ENCODE measurements around the gene ADAMTS7.
"Not testable (repeated sequence)": the region's sequence is repeated elsewhere in the genome, so short reads cannot be mapped to it uniquely, and the experiment has no call there.

The ADAMTS7 gene

DNA sequence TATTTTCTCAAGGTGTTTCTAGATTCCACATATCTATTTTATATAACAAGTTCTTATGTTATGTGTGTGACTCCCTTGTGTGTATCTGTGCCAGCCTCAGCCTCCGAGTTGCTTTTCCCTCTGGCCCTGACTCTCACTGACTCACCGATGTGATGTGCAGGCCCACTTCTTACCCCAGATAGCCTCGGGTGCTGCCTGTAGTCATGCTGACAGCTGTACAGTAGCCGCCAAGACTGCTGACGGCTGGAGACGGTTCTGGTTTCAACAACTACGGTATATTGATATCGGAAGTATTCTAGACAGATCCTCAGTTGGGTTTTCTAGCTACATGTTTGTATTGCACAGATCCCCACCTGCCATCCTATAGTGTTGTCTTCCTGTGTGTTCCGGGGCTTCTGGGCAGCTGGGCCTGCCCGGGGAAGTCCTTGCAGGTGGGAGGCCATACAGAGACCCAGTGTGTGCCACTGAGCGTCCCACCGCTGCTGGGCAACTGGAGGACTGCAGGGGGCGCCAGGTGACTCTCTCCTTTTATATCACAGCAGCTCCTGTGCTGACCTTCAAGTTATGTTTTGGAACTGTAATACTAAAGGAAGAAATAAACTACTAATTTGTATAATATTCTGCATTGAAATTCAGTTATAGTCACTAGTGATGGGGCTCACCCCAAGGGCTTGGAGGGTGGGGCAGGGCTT lies 55.2 kb downstream of the ADAMTS7 start:
- H3K4me3 ChIP-seq (ENCODE audit: low read depth, low read length) = not testable (repeated sequence)
- peak; percentile 55 for DNase-seq (ENCODE audit: low read depth)
- TF ChIP-seq, protein P1, sequence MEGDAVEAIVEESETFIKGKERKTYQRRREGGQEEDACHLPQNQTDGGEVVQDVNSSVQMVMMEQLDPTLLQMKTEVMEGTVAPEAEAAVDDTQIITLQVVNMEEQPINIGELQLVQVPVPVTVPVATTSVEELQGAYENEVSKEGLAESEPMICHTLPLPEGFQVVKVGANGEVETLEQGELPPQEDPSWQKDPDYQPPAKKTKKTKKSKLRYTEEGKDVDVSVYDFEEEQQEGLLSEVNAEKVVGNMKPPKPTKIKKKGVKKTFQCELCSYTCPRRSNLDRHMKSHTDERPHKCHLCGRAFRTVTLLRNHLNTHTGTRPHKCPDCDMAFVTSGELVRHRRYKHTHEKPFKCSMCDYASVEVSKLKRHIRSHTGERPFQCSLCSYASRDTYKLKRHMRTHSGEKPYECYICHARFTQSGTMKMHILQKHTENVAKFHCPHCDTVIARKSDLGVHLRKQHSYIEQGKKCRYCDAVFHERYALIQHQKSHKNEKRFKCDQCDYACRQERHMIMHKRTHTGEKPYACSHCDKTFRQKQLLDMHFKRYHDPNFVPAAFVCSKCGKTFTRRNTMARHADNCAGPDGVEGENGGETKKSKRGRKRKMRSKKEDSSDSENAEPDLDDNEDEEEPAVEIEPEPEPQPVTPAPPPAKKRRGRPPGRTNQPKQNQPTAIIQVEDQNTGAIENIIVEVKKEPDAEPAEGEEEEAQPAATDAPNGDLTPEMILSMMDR (conservative IDR thresholded peaks at IDR 0.05; ENCODE audit: low read depth, low read length) = peak; percentile 56

DNA sequence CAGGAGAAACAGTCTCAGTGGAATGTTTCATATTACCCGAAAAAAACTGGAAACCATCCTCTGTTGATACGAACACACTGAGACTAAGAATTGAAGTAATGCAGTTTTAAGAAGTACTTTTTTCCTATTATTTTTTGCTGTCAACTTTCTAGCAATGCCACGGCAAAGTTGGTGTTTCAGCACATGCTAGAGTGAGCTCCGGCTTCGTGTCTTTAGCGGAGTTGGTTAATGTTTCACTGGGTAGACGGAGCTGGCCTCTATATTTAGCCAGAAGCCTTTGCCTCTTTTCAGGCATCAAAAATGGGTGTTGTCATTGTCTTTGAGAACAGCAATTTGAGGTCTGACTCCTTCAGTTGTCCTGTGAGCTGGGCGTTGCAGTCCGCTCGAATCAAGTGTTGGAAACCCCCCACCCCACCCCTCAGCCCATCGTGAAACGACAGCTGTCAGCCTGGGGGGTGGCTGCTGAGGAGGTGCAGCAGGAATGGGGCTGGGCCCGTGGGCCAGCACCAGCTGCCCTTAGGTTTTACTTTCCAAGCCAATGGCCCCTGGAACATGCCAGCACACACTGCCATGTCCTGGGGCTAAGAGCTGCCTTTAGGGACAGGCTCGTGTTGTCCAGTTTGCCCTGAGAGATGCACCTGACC lies 56.5 kb downstream of the ADAMTS7 start:
- H3K4me3 ChIP-seq (ENCODE audit: low read depth, low read length); DNase-seq (ENCODE audit: low read depth): not testable (repeated sequence)

DNA sequence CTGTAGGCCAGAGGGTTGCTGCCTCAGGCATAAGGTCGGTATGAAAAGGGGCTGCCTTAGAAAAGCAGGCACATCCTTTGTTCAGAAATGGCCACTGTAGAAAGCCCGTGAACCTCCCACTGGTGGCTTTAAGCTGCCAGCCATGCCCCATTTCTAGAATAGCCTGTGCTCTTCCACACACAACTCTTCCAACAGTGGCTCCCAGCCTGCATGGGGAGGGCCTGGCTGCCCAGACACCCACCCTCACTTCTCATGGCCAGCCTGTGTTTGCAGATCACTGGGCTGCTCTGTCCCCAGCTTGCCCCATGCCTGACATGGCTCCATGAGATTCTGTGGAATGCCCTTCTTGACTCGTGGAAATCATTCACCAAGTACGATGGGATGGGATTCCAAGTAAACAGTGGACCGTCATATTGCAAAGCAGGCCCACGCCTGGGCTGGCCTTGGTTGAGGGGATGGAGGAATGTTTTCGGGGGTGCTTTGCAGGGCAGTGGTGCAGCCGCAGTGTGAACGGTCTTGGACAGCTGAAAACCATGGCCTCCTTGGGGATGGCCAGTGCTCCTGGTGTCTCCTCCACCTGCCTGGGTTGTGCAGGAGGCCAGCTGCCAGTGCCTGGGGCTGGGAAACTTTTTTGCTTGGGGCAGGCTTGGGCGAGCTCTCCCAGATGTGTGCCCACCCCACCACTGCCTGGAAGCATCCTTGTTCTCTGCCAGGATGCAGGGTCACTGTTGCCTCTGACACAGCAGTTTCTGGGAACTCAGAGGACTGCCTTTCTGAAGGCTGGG lies 57.3 kb downstream of the ADAMTS7 start:
- DNase-seq (ENCODE audit: low read depth); H3K4me3 ChIP-seq (ENCODE audit: low read depth, low read length): not testable (repeated sequence)

DNA sequence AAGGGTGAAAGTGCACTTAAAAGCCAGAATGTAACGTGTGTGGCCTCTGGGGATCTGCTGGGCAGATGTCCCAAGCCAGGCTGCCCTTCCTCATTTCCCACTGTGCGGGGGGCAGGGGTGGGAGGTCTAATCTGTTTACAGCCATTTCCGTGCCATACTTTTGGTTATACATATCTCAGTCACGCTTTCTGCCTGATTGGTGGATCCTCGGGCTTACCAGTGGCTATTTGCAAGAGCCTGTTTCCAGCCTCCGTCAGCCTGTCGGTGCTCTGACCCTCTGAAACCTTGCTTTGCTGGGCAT lies 58.0 kb downstream of the ADAMTS7 start:
- DNase-seq (ENCODE audit: low read depth); H3K4me3 ChIP-seq (ENCODE audit: low read depth, low read length): not testable (repeated sequence)

DNA sequence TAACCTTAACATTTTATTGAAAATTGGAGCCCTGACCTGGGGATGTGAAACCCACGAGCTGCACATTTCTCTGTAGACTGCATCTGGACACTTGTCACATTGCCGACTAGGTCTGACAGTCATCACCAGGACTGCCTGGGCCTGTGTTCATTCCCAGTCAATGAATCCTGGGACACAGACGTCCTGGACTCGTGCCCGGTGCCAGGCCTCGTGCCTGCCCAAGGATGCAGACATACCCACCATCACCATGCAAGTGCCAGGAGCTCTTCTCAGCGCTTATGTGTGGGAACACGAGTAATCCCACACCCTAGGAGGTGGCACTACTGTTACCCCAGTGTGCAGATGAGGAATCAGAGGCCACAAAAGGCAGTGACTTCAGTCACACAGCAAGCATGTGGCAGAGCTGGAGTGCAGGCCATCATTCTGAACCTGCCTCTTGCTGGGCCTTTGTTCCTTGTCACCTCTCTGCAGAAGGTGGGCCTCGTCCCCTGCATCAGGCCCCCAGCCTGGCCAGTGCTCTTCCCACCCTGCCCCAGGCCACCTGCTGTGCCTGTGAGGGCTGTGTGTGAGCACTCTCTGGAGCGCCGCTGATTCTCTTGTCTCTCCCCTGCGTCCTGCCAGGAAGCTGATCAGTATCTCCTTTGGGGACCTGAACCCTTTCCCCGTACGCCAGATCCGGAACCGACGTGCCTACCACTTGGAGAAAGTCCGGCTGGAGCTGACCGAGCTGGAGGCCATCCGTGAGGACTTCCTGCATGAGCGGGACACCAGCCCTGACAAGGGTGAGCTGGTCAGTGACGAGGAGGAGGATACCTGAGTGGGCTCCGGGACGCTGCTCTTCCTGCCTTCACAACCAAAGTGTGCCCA lies 58.5 kb downstream of the ADAMTS7 start:
- TF ChIP-seq, protein P1 (conservative IDR thresholded peaks at IDR 0.05; ENCODE audit: low read depth, low read length) = no peak
- no peak for DNase-seq (ENCODE audit: low read depth)
- no peak overlapping the region for H3K4me3 ChIP-seq (ENCODE audit: low read depth, low read length)

DNA sequence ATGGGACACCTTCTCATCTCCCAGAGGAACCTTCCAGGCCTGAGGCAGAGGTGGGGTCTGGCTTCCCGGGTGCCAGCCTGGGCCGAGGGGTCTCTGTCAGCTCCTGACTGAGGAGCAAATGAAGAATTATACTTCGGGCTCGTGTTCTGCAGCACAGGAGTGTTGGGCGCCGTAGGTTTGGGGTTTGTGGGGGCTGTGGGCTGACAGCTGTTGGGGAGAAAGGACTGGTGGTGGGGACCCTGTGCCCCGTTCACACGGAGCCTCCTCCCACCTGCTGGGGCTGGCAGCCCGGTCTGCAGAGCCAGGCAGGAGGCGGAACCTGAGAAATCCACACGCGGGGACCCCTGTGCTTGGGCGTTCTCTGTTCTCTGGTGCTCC lies 59.7 kb downstream of the ADAMTS7 start:
- no peak overlapping the region for H3K4me3 ChIP-seq (ENCODE audit: low read depth, low read length)
- no peak for DNase-seq (ENCODE audit: low read depth)
- TF ChIP-seq, protein P1 (conservative IDR thresholded peaks at IDR 0.05; ENCODE audit: low read depth, low read length) = no peak

DNA sequence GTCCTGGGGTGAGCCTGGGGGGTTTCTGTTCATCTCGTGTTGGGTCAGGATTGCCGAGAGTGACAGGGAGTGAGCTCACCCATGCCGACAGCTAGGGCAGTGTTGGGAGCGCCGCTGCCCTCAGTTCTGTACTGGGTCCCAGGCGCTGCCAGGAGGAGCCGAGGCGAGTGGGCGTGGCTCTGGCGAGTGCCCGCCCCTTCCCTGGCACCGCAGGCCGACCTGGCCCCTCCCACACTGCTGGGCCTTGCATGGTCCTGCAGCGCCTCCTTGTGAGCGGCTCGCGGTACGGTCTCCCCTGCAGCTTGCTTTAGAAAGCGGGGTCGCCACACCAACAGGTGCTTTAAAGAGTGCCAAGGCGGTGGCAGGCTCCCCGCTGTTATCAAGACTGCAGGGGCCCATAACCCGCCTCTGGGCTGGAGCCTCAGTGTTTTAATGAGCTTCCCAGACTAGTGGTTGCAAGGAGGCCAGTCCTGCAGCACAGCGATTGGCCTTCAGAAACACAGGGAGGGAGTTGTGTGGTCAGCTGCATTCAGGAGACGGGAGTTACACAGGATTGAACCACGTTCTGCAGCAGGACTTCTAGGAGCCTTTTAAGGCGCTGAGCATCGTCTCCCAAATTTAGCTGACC lies 60.2 kb downstream of the ADAMTS7 start:
- H3K4me3 ChIP-seq (ENCODE audit: low read depth, low read length) = not testable (repeated sequence)
- TF ChIP-seq, protein P1 (conservative IDR thresholded peaks at IDR 0.05; ENCODE audit: low read depth, low read length) = peak; percentile 82
- peak; percentile 92 for DNase-seq (ENCODE audit: low read depth)

DNA sequence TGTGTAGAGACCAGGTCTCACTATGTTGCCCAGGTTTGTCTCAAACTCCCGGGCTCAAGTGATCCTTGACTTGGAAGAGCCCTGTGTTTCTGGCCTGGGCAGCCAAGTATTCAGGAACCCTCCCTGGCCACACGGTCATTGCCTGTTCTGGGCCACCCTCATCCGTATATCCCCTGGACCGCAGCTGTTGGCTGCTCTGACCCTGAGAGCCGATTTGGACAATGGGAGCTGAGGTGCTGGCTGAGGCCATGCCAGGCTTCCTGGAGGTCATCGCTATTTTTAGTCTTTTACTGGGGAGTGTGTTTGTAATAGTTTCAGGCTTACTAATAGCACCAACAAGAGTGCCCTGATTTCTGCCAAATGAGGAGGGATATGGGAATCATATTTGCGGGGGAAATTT lies 60.7 kb downstream of the ADAMTS7 start:
- TF ChIP-seq, protein P1 (conservative IDR thresholded peaks at IDR 0.05; ENCODE audit: low read depth, low read length) = no peak
- DNase-seq (ENCODE audit: low read depth) = no peak
- no peak overlapping the region for H3K4me3 ChIP-seq (ENCODE audit: low read depth, low read length)

All from choroid plexus epithelial cell (primary cell).